HG03066 (cell line): Measurements from ENCODE around the gene NAT9.

ENCODE experiments used
- ATAC-seq: cut with Tn5 transposase; IDR thresholded peaks from one replicate; pipeline ENCODE4 v1.9.1; 2021; ENCODE audit warnings: low read depth; ENCODE audit not compliant: unreplicated experiment

NAT9 gene

DNA sequence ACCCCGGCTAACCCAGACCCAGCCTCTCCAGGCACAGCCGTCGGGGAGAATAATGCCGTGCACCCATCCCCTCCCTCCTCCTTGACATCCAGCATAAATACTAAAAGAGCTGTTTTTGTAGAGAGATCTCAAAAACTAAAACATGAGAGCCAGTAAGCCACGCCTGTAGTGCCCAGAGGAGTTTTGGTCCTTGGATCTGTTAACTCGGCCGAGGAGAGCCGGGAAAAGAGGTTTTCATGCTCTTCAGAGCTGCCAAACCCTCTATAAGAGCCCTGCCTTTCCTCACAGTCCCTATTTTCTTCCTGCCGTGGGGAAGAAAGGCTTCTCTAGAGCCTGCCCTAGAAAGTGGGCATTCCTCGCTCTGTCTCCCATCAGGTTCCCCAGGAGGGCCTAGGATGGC, 30.2 kb upstream of the NAT9 start:
- ATAC-seq, result no peak

GRCh38 chr17:74805591-74805991, 29.4 kb upstream of the NAT9 start:
- ATAC-seq, result no peak

DNA sequence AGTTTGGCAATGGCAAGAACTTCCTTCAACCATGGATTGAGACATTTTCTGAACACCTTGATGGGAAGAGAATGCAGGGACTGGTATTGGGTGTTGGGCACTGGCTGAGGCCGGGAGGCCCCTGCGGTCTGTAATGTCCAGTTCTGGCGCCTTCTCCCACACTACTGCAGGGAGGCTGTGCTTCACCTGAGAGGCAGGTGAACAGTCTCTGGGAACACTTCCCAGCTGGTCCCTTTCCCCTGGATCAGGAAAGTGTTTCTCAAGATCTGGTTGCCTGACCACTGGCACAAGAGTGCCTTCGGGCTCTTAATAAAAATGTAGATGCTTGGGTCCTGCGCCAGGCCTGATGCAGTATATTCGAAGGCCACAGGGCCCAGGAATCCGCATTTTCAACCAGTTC, 28.5 kb upstream of the NAT9 start:
- no peak for ATAC-seq

DNA sequence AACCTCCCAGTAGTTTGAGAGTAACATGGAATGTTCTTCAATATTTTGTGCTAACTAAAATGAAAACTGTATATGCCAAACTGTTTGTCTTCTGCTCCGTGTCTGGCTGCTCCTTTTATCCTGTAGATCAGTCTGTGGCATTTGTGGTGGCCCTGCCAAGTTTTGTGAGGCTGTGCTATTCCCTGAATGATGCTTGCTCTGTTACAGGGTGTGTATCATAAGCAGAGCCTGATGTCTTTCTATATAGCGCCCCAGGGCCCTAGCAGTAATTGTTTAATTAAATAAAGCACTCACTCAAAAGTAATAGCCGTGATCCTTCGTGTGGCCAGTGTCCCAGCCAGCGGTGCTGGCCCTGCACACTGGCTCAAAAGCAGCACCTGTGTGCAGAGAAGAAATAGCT, 27.8 kb upstream of the NAT9 start:
- ATAC-seq, result no peak

GRCh38 chr17:74803388-74803930, 27.3 kb upstream of the NAT9 start:
- ATAC-seq, result no peak

- ATAC-seq, result no peak
These were observed 25.8 kb upstream of the NAT9 start for GRCh38 chr17:74801896-74802295.

DNA sequence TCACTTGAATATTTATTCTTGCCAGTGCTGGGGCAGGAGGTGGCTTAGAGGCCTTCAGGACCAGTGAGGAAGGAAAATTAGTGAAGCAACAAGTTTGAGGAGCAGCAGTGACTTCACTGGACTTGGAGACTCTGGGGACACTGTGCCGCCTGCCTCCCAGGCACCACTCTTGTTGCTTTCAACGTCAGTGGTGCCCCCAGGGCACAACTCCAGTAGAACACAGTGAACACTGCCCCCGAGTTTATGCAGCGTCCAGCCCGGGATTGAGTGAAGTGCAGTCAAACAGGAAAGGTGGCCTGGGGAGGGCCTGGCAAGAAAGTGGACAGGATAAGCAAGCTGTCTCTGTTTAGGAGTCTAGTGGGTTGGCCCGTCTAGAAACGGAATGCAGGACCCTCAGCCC, 24.4 kb upstream of the NAT9 start:
- no peak for ATAC-seq

- no peak for ATAC-seq
These were observed 23.0 kb upstream of the NAT9 start for GRCh38 chr17:74799097-74799496.

DNA sequence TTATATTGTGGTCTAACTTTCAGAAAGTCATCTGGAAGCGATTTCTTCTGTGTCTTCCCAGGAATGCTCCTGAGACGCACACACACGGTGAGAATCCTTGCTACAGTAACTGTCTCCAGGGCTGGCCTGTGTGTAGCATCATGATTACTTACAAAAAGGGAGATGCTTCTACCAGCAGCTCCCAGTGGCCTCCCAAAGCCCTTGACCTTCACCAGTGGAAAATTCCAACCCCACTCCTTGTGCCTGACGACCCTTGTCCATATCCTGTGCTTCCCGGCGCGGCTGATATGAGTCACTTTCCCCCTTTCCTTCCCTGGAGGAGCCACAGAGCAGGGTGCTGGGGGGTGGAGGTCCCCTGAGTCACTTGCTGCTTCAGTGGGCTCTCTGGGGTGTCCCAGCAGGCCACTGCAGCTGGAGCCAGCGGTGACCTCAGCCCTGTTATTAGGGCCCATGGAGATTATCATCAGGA, 22.1 kb upstream of the NAT9 start:
- ATAC-seq, result no peak

DNA sequence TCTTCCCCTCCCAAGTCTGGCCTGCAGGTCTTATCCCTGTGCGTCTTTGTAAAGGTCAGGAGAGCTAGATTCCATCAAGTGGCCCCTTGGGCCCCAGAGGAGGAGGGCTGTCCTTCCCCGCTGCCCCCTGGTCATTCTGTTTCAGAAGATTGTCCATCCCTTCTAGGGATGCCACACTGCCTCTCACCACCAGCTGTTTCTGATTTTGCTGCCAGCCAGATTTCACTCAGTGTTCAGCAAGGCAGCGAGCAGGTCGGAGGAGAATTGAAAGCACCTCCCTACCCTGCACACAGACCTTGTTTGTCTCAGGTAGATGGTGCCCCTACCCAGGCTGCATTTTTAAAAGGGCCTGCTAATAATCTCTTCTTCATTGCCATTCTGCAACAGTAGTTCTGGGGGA, 21.7 kb upstream of the NAT9 start:
- no peak for ATAC-seq

DNA sequence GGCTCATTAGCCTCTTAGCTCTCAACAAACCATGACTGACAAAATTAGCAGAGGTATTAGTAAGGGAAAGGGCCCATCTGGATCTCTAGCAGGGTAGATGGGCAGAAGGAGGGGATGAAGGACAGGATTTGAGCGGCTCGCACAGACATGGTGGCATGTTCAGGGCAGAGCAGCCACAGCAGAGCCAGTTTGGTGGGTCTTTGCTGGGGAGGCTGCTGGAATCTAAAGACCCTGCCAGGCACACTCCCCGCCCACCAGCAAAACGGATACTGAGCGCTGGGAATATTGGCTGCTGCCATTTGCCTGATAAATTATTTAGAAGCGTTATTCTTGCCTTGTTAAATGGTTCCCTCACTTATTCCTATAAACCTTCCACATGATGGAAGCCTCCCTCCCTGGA, 20.7 kb upstream of the NAT9 start:
- no peak for ATAC-seq

GRCh38 chr17:74796211-74796610, 20.1 kb upstream of the NAT9 start:
- ATAC-seq, result no peak

DNA sequence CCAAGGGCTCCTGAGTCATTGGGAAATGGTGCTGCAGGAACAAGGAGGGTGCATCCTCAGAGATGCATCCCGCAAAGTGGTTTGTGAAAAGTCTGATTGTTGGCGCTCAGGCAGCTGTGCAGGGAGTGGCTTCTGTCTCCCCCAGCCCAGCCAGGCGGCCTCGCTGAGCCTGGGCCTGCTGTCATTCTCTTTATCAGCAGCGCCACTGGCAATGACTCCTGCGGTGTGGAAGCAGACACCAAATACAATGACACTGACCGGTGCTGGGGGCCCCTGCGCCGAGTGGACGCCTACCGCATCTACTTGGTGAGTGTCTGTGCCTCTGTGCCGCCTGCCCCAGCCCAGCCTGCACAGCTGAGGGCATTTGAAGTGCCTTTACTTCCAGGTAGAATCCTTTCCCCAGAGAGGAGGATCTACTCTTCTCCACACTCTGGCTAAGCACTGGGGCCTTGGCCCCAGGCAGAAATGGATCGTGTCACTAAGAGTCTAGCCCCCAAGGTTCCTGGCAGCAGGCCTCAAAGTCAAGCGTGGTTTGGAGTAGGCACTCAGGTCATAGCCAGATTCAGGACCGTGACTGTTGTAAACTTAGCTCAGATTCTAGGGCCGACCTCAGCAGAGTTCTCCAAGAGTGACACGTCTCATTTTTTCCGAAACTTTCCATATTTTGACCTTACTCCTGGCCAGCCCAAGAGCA, 19.3 kb upstream of the NAT9 start:
- ATAC-seq, result no peak

GRCh38 chr17:74792586-74793105, 16.5 kb upstream of the NAT9 start:
- no peak for ATAC-seq

DNA sequence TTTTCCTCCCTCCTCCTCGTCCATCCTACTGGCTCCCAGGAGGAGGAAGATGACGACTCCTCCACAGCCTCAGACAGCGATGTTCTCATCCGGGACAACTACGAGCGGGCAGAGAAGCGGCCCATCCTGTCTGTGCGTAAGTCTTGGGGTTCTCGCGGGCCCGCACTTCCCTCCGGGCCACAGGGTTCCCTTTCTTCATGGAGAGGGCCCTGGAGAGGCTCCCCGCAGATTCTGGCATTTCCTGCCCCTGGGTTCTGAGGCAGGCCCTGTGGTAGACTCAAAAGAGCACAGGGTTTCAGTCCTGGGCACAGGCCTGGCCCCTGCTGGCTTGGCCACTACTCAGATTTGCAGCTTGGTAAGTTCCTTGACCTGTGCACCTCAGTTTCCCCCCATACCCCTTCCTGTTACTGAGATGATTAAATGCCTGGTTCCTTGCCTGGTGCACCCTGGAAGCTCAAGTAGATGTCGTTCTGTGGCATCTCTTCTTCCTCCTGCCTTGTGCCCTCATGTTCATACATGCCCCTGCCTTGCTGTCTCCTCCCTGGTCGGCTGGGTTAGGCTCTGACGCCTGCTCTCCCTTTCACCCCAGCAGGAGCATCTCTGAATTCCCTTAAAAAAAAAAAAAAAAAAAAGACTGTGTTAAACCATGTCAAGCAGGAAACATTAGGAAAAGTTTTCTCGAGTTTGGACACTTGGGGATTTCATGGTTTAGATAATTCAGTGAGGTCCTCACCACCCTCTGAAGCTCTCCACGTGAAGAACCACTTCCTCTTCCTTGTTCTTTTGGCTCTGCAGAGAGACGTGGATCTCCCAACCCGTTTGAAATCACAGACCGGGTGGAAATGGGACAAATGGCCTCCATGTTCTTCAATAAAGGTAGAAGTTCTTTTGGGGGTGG, 14.3 kb upstream of the NAT9 start:
- no peak for ATAC-seq

DNA sequence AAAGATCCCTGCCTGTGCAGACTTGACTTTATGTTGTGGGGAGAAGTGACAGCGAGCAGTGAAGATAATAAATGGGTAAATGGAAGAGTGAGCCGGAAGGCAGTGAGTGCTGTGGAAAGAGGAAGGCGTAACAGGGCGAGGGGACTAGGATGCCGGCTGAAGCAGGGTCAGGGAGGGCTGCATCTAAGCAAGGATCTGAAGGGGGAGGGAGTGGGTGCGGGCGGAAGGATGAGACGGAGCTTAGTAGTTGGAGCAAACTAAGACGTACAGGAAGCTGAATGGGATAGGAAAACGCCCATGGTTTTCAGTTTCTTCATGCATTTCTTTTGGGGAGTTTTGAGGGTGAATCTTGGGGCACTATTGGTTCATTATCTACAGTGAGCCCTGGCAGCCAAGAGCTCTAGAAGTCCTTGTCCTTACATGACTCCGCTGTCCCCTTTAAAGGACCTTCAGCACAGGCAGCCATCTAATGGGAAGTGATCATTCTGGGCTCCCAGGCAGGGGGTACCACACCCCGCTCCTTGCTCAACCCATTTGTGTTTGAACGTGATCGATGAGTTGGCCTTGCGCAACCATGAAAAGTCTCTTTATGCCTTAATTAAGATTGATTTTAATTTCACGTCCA, 10.4 kb upstream of the NAT9 start:
- no peak for ATAC-seq

- no peak for ATAC-seq
These were observed 9.8 kb upstream of the NAT9 start for GRCh38 chr17:74785981-74786360.

DNA sequence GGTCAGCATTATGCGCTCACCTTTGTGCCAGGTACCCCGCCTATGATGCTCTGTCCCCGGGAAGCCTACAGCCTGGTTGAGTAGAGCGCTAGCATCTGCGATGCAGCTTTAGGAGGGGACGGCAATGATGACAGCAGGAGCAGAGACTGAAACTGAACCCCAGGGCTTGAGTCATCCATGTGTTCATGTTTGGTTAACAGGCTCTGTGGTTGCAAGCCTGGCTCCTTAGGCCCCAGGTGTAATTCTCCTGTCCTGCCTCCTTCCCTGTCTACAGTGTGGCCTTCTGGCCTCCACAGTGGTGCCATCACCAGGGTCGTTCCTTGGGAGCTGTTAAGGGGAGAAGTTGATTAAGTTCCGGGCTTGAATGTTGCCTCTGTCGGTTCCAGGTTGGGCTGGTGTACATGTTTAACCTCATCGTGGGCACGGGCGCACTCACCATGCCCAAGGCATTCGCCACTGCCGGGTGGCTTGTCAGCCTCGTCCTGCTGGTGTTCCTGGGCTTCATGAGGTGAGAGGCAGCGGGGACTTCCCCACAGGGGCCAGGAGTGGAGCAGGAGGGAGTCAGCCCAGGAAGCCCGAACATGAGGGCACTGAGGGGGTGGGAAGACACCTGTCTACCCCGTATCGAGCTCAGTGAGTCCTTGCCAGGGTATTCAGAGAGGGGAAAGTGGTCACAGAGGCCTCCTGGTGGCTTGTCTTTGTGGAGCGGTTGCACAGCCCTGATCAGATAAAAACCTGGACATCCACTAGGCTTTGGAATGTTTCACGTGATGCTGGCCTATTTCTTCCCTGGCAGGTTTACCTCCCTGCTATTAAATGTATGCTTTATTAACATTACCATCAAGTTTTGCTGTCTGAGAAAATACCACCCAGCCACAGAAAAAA, 9.2 kb upstream of the NAT9 start:
- ATAC-seq, result no peak

DNA sequence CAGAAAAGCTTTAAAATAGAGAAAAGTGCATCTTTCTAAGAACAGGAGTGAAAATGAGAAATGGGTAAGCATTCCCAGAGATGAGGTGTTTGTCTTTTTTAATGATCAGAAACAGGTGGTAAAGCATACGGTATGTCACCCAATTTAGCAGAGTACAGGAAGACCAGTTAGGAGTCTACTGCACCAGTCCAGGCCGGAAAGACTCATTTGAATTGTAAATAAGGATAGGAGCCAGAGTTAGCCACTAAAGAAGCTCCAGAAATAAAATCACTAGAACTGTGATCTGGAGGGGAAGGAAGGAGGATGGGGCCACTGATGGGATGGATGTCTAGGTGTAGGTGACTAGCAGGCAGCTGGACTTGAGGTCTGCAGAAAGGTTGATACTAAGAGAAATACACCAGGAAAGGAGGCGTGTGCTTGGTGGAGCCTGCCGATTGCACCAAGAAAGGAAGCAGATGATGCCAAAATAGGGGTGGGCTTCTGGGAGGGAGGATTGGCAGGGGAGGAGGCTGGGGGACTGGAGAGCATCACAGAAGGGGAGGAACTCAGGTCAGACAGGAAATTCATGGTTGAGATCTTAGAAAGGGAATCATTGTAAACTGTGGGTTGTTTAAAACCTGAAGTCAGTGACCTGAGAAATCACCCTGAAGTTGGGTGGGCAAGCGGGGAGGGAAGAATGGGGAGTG, 8.1 kb upstream of the NAT9 start:
- ATAC-seq, result no peak
